ENCODE data around the gene COG7. TPM values are rescaled to one million over a fixed set of nuclear protein-coding genes. Genes with fewer than 3 reads are reported as not detected.
"Not testable (repeated sequence)": the region's sequence is repeated elsewhere in the genome, so short reads cannot be mapped to it uniquely, and the experiment has no call there.

Gene COG7
- polyA plus RNA-seq, 1 donor, result 23.1 TPM

DNA sequence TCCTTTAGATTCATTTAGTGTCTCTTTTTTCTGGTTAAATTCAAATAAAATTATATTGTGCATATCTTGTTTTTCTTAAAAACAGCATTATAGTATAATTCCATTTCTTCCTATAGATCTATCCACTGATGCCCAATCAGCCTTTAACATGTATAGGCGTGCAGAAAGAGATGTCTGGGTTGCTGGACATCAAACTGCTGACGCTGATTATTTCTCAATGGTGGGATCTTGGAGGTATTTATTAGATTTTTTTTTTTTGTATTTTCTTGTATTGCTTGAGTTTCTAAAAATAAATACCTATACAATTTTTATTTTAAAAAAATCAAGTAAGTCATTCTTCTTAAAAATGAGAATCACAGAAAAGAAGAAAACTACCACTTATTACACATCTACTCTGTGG, 50.9 kb downstream of the COG7 start:
- H3K9me3 ChIP-seq (ENCODE audit: control insufficient read depth, low read depth, low read length), result no peaks in the 10 kb centered on the region
- no peaks in the 10 kb centered on the region for H3K4me1 ChIP-seq (ENCODE audit: control insufficient read depth, insufficient read depth, low read length)
- H3K27me3 ChIP-seq (ENCODE audit: control insufficient read depth, insufficient read depth, low read length), result no peaks in the 10 kb centered on the region
- H3K27ac ChIP-seq (ENCODE audit: low read length), result no peak overlapping the region
- WGBS (ENCODE audit: insufficient coverage, low lambda C conversion rate), result no CpG with 5 or more reads among the region's 2 CpGs
- peaks cover 76% of the 10 kb centered on the region for H3K36me3 ChIP-seq (ENCODE audit: control insufficient read depth, insufficient read depth, low read length)
- DNase-seq, result no peak
- H3K4me3 ChIP-seq (ENCODE audit: low read length), result no peak overlapping the region

DNA sequence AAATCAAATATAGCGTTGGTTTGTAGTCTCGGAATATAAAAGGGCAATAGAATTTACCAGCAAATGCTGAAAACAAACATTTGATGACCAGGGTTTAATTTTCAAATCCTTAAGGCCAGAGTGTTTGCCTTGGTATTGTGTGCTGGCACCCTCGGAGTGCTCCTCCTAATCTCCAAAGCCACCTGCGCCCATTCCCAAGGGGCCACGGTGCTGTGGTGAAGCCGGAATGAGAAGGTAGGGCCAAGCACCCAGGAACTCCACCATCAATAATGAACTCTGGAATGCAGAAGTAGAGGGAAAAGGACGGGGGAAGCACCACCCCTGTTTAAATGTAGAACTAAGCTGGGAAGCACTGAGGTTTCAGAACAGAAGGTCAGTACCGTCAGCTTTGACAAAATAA, 51.9 kb downstream of the COG7 start:
- WGBS (ENCODE audit: insufficient coverage, low lambda C conversion rate), result 100% methylated on average over 2 of the region's 8 CpGs
- Histone ChIP-seq H3K36me3 (ENCODE audit: control insufficient read depth, insufficient read depth, low read length) (peaks cover 75% of the 10 kb centered on the region), H3K4me1 (ENCODE audit: control insufficient read depth, insufficient read depth, low read length) (no peaks in the 10 kb centered on the region), H3K27me3 (ENCODE audit: control insufficient read depth, insufficient read depth, low read length) (no peaks in the 10 kb centered on the region), H3K4me3 (ENCODE audit: low read length) (no peak overlapping the region), H3K9me3 (ENCODE audit: control insufficient read depth, low read depth, low read length) (no peaks in the 10 kb centered on the region), H3K27ac (ENCODE audit: low read length) (no peak overlapping the region)
- no peak for DNase-seq

DNA sequence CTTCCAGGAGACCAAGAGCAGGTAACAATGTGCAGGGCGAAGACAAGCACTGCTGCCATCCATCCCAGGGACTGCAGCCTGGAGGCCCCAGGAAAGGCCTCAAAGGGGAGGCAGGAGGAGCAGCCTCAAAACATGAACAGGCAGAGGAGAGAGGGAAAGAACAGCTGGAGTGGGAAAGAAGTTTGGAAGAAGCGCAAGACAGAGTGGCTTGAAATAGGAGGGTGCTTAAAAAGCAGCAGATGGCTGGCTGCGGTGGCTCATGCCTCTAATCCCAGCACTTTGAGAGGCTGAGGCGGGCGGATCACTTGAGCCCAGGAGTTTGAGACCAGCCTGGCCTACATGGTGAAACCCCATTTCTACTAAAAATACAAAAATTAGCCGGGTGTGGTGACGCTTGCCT, 52.5 kb downstream of the COG7 start:
- not testable (repeated sequence) for DNase-seq; H3K4me3 ChIP-seq (ENCODE audit: low read length); H3K4me1 ChIP-seq (ENCODE audit: control insufficient read depth, insufficient read depth, low read length); H3K27ac ChIP-seq (ENCODE audit: low read length); H3K9me3 ChIP-seq (ENCODE audit: control insufficient read depth, low read depth, low read length); H3K27me3 ChIP-seq (ENCODE audit: control insufficient read depth, insufficient read depth, low read length)
- 100% methylated on average over 1 of the region's 7 CpGs for WGBS (ENCODE audit: insufficient coverage, low lambda C conversion rate)
- peaks cover 77% of the 10 kb centered on the region for H3K36me3 ChIP-seq (ENCODE audit: control insufficient read depth, insufficient read depth, low read length)

DNA sequence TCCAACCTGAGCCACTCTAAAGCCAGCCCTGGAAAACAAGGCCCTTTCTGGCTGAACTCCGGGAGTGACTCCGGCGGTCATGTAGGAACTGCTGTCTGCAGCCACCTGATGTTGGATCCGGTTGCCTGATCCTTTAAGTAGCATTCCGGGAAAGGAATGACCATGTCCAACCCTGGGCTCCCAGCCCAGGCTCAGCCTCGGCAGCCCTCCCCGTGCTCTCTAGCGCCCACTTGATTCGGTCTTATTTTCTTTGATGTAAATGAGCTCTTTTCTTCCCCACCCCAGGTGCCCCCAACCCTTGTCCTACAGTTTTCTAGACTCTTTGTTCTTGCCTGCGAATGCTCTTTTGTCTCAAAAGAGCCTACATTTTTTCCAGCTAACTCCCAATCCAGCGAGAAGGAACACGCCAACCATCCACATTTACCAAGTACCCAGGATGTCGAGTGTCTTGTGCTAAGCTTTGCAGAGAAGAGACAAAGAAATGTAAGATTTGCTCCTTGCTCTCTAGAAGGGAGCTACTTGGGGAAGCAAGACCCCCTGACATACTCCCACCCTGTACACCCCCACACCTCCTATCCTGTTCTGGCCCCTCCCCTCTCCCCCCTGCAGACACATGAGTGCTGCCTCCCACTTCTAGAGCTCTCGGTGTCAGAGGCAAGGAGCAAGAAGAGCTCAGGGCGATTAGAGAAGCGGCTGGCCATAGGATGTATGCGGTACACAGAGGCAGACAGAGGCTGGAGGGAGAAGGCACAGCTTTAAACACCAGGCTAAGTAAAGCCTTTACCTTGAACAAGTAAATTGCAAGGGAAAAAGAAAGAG, 53.8 kb downstream of the COG7 start:
- DNase-seq, result no peak
- Histone ChIP-seq H3K36me3 (ENCODE audit: control insufficient read depth, insufficient read depth, low read length) (peaks cover 75% of the 10 kb centered on the region), H3K27ac (ENCODE audit: low read length) (no peak overlapping the region), H3K27me3 (ENCODE audit: control insufficient read depth, insufficient read depth, low read length) (no peaks in the 10 kb centered on the region), H3K4me1 (ENCODE audit: control insufficient read depth, insufficient read depth, low read length) (no peaks in the 10 kb centered on the region), H3K9me3 (ENCODE audit: control insufficient read depth, low read depth, low read length) (no peaks in the 10 kb centered on the region), H3K4me3 (ENCODE audit: low read length) (no peak overlapping the region)
- 88% methylated on average over 1 of the region's 17 CpGs for WGBS (ENCODE audit: insufficient coverage, low lambda C conversion rate)

DNA sequence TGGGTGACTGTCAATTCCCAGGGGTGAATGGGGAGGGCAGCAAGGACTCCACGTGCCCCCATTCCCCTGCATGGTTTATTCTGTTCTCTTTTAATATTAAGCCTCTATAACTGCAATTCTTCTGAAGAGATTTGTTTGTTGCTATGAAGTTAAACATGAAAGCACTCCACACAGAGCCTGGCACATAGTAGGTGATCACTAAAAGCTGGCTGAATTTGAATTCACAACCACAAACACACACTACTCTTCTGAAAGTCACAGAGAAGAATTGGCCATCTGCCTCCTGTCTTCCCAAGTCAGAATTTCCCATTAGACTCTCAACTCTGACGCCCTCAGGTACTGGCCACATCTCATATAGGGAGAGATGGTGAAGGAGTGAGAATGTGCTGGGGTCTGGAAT, 55.5 kb downstream of the COG7 start:
- Histone ChIP-seq H3K36me3 (ENCODE audit: control insufficient read depth, insufficient read depth, low read length) (peaks cover 66% of the 10 kb centered on the region), H3K27ac (ENCODE audit: low read length) (no peak overlapping the region), H3K4me3 (ENCODE audit: low read length) (no peak overlapping the region), H3K27me3 (ENCODE audit: control insufficient read depth, insufficient read depth, low read length) (no peaks in the 10 kb centered on the region), H3K4me1 (ENCODE audit: control insufficient read depth, insufficient read depth, low read length) (no peaks in the 10 kb centered on the region), H3K9me3 (ENCODE audit: control insufficient read depth, low read depth, low read length) (no peaks in the 10 kb centered on the region)
- WGBS (ENCODE audit: insufficient coverage, low lambda C conversion rate), result no CpG with 5 or more reads among the region's 2 CpGs
- DNase-seq, result no peak

DNA sequence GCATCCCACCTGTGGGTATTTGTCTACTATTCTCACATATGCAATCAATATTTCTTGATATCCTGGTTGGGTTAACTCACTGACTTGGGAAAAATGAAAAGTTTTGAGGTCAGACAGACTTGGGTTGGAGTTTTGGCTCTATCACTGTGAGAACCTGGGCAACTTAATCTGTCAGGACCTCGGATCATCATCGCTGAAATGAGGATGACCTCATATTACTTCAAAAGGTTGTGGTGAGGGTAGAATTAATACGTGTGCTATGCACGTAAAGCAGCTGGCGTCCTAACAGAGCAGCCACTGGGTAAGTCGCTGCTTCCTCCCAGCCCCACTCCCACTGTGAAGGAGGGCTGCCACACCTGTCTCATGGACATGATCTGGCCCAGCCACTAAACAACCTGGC, 57.3 kb downstream of the COG7 start:
- H3K9me3 ChIP-seq (ENCODE audit: control insufficient read depth, low read depth, low read length), result no peaks in the 10 kb centered on the region
- H3K27ac ChIP-seq (ENCODE audit: low read length), result no peak overlapping the region
- no CpG with 5 or more reads among the region's 6 CpGs for WGBS (ENCODE audit: insufficient coverage, low lambda C conversion rate)
- H3K36me3 ChIP-seq (ENCODE audit: control insufficient read depth, insufficient read depth, low read length), result peaks cover 75% of the 10 kb centered on the region
- H3K4me3 ChIP-seq (ENCODE audit: low read length), result no peak overlapping the region
- no peaks in the 10 kb centered on the region for H3K27me3 ChIP-seq (ENCODE audit: control insufficient read depth, insufficient read depth, low read length)
- DNase-seq, result no peak
- no peaks in the 10 kb centered on the region for H3K4me1 ChIP-seq (ENCODE audit: control insufficient read depth, insufficient read depth, low read length)

DNA sequence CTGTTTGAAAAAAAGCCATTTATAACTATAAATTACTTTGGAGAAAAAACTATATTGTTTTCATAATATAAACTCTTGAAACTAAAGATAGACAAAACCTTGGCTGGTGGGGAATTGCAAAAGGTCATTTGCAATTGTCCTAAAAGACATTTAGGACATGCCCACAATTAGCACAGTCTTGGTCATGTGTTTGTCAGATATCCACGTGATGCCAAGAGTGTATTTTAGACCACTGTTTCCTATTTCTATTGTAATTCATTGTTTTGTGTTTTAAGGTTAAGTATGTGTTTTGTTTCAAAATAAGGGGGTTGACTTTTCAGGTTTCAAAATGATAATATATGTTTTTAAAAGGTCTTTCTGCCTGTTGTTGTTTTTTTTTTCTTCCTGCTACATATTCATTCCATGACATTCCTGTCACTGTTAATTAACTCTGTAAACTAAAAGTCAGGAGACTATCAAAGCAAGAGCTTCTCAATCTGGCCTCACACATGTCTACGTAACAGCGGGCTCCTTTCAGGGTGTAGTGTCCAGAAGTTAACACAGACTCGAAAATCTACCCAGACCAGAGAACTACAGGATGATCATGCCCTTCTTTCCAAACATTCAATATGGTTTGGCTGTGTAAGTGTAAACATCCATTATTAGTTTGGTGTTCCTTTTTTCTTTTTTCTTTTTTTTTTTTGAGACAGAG, 58.7 kb downstream of the COG7 start:
- H3K9me3 ChIP-seq (ENCODE audit: control insufficient read depth, low read depth, low read length), result no peaks in the 10 kb centered on the region
- no peak overlapping the region for H3K27ac ChIP-seq (ENCODE audit: low read length)
- H3K4me3 ChIP-seq (ENCODE audit: low read length), result no peak overlapping the region
- no peaks in the 10 kb centered on the region for H3K4me1 ChIP-seq (ENCODE audit: control insufficient read depth, insufficient read depth, low read length)
- H3K27me3 ChIP-seq (ENCODE audit: control insufficient read depth, insufficient read depth, low read length), result no peaks in the 10 kb centered on the region
- 83% methylated on average over 1 of the region's 4 CpGs for WGBS (ENCODE audit: insufficient coverage, low lambda C conversion rate)
- no peak for DNase-seq
- peaks cover 72% of the 10 kb centered on the region for H3K36me3 ChIP-seq (ENCODE audit: control insufficient read depth, insufficient read depth, low read length)

DNA sequence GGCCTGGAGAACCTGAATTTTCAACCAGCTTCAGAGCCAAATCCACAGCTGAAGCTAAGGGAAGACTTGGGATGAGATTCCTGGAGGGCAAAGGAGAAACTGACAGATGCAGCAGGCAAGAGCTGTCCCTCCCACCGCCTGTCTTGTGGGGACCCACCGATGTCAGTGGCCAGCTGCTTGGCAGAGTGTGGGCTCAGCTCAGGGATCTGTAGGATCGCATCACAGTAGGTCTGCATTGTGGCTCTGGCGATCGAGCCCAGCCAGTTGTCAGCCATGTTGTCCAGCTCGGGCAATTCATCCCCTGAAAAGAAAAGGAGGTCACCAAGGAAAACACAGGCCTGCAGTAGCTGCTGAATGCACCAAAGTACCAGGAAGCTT, 60.8 kb downstream of the COG7 start:
- Histone ChIP-seq H3K9me3 (ENCODE audit: control insufficient read depth, low read depth, low read length) (no peaks in the 10 kb centered on the region), H3K36me3 (ENCODE audit: control insufficient read depth, insufficient read depth, low read length) (peaks cover 61% of the 10 kb centered on the region)
- WGBS (ENCODE audit: insufficient coverage, low lambda C conversion rate), result no CpG with 5 or more reads among the region's 6 CpGs

DNA sequence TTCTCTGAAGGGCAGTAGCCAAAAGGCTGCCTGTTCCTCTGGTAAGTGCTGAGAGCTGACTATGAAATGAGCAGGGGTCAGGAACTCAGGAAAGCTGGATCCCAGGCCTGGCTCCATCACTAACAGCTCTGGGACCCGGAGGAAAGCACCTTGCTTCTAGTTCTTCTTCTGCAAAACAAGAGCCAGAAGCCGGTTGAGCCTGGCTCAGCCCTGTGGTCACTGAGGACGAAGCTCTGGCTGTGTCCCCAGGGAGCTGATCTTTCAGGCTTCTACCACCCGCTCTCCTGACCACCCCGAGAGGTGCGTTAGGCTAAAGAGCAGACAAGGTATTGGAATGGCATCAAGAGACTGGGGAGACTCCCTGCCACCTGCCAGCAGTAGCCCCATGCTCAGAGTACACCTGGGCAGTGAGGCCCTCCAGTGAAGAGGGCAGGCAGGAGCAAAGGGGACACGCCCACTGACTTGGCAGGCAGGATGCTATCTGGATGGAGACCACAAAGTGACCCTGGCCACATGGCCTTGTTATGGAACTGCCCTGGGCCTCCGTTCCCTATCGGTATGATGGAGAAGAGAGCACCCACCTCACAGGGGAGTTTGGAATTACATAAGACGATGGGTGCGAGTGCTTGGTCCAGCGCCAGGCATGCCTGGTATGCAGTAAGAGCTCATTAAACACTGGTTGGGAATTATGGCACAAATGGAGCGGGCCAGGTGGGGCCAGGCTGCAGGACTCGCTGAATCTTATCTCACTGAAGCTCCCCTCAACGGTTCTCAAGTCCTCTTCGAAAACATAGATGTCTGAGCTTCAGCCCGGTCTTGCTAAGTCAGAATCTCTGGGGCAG, 61.4 kb downstream of the COG7 start:
- Histone ChIP-seq H3K36me3 (ENCODE audit: control insufficient read depth, insufficient read depth, low read length) (peaks cover 55% of the 10 kb centered on the region), H3K27me3 (ENCODE audit: control insufficient read depth, insufficient read depth, low read length) (no peaks in the 10 kb centered on the region), H3K4me1 (ENCODE audit: control insufficient read depth, insufficient read depth, low read length) (no peaks in the 10 kb centered on the region), H3K4me3 (ENCODE audit: low read length) (no peak overlapping the region), H3K9me3 (ENCODE audit: control insufficient read depth, low read depth, low read length) (no peaks in the 10 kb centered on the region), H3K27ac (ENCODE audit: low read length) (no peak overlapping the region)
- no CpG with 5 or more reads among the region's 17 CpGs for WGBS (ENCODE audit: insufficient coverage, low lambda C conversion rate)
- no peak for DNase-seq

More for the DNA sequence above, 60.8 kb downstream of the COG7 start:
- Histone ChIP-seq H3K27ac (ENCODE audit: low read length) (no peak overlapping the region), H3K4me1 (ENCODE audit: control insufficient read depth, insufficient read depth, low read length) (no peaks in the 10 kb centered on the region), H3K27me3 (ENCODE audit: control insufficient read depth, insufficient read depth, low read length) (no peaks in the 10 kb centered on the region), H3K4me3 (ENCODE audit: low read length) (no peak overlapping the region)
- DNase-seq, result no peak

DNA sequence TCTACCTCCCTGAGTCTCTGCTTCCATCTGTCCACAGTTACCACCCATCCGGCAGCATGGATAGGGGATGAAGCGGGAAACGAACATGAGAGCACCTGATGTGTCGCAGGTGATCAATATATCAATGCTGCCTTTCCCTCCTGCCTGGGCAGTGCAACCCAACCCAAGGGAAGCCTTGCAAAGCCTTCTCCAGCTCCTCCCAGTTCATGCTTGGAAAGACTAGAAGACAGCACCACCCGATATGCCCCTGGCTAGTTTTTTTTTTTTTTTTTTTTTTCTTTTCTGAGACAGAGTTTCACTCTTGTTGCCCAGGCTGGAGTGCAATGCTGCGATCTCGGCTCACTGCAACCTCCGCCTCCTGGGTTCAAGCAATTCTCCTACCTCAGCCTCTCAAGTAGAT, 63.1 kb downstream of the COG7 start:
- not testable (repeated sequence) for DNase-seq; H3K9me3 ChIP-seq (ENCODE audit: control insufficient read depth, low read depth, low read length); H3K4me1 ChIP-seq (ENCODE audit: control insufficient read depth, insufficient read depth, low read length); H3K27me3 ChIP-seq (ENCODE audit: control insufficient read depth, insufficient read depth, low read length); H3K4me3 ChIP-seq (ENCODE audit: low read length); H3K27ac ChIP-seq (ENCODE audit: low read length)
- no CpG with 5 or more reads among the region's 8 CpGs for WGBS (ENCODE audit: insufficient coverage, low lambda C conversion rate)
- H3K36me3 ChIP-seq (ENCODE audit: control insufficient read depth, insufficient read depth, low read length), result peaks cover 41% of the 10 kb centered on the region

All from large intestine (tissue), 3 donors.